OCI-LY7 (cell line): Measurements from ENCODE around the gene SPEN. TPM values are rescaled to one million over a fixed set of nuclear protein-coding genes. Genes with fewer than 3 reads are reported as not detected.

ENCODE experiments used
- BruUV-seq: library from RNA; stranded (reverse); fragments of 400-500 nt; replicated peaks from 2 replicates; lab custom pipeline; 2021; lab: Mats Ljungman, UMichigan
- CTCF ChIA-PET: fragments of 300-600 bp; sonication (Branson Sonifier 250); formaldehyde crosslinking; loops from one replicate; lab custom pipeline; 2022; ENCODE audit warnings: antibody characterized with exemption; ENCODE audit not compliant: unreplicated experiment; lab: Charles Lee
- POLR2A ChIA-PET: fragments of 300-600 bp; sonication (Branson Sonifier 250); formaldehyde crosslinking; loops from one replicate; lab custom pipeline; 2022; ENCODE audit warnings: antibody characterized with exemption; lab: Charles Lee
- DNase-seq: peaks from one replicate; pipeline ENCODE4 v3.0.0-alpha.2; 2015; ENCODE audit warnings: low spot score
- H2AFZ ChIP-seq: fragments of 200-600 bp; sonication (generic), shearing (Covaris generic); 2 replicates; pipeline ENCODE4 v1.6.1; 2014; ENCODE audit warnings: mild to moderate bottlenecking, antibody characterized with exemption, low read length, moderate library complexity
- H3K27ac ChIP-seq: fragments of 200-600 bp; sonication (generic); 2 replicates; pipeline ENCODE4 v1.5.1; 2014; ENCODE audit warnings: mixed run types, low read depth, mild to moderate bottlenecking, moderate library complexity, low read length, inconsistent platforms; ENCODE audit not compliant: poor library complexity, severe bottlenecking
- H3K36me3 ChIP-seq: fragments of 200-600 bp; sonication (generic); 2 replicates; pipeline ENCODE4 v1.6.1; 2014; ENCODE audit warnings: mild to moderate bottlenecking, antibody characterized with exemption, low read length, moderate library complexity, mixed read lengths; ENCODE audit not compliant: insufficient read depth
- H3K4me1 ChIP-seq: fragments of 200-600 bp; sonication (generic); 2 replicates; pipeline ENCODE4 v1.5.1; 2014; ENCODE audit warnings: mild to moderate bottlenecking, low read length; ENCODE audit not compliant: insufficient read depth, poor library complexity, severe bottlenecking
- H3K4me2 ChIP-seq: fragments of 200-600 bp; sonication (generic); 2 replicates; pipeline ENCODE4 v1.6.1; 2014; ENCODE audit warnings: mild to moderate bottlenecking, low read length
- H3K4me3 ChIP-seq: fragments of 200-600 bp; sonication (generic); 2 replicates; pipeline ENCODE4 v1.5.1; 2014; ENCODE audit warnings: mild to moderate bottlenecking, low read depth, low read length; ENCODE audit not compliant: poor library complexity, severe bottlenecking
- H3K79me2 ChIP-seq: fragments of 200-600 bp; sonication (generic); 2 replicates; pipeline ENCODE4 v1.6.1; 2016; ENCODE audit warnings: low read depth, mild to moderate bottlenecking, low read length, moderate library complexity, mixed read lengths; ENCODE audit not compliant: insufficient read depth
- H3K9me2 ChIP-seq: fragments of 200-600 bp; sonication (generic); 2 replicates; pipeline ENCODE4 v1.6.1; 2016; ENCODE audit warnings: mild to moderate bottlenecking, low read length, mixed read lengths; ENCODE audit not compliant: insufficient read depth
- H3K9me3 ChIP-seq: fragments of 200-600 bp; sonication (generic); 2 replicates; pipeline ENCODE4 v1.6.1; 2014; ENCODE audit warnings: mild to moderate bottlenecking, mixed run types, low read length, mixed read lengths
- H4K20me1 ChIP-seq: fragments of 200-600 bp; sonication (generic); 2 replicates; pipeline ENCODE4 v1.6.1; 2014; ENCODE audit warnings: mild to moderate bottlenecking, antibody characterized with exemption, low read length, moderate library complexity, mixed read lengths; ENCODE audit not compliant: insufficient read depth
- CTCF ChIP-seq: fragments of 200-600 bp; sonication (generic); conservative IDR thresholded peaks from 2 replicates; pipeline ENCODE4 v1.5.1; 2014; ENCODE audit warnings: mild to moderate bottlenecking, antibody characterized with exemption, low read length, moderate library complexity, mixed read lengths
- EZH2phosphoT487 ChIP-seq: fragments of 200-600 bp; sonication (generic); IDR thresholded peaks from 2 replicates; pipeline ENCODE4 v1.6.1; 2018; ENCODE audit warnings: low read depth, borderline replicate concordance, mild to moderate bottlenecking, mixed run types, antibody characterized with exemption, low read length, moderate library complexity, mixed read lengths
- intact Hi-C: fragments of 100-400 bp; cut with micrococcal nuclease; formaldehyde crosslinking; loops from one replicate; pipeline ENCODE4 v1.10.0; 2022; ENCODE audit not compliant: unreplicated experiment
- total RNA-seq, 2 experiments: library from RNA; depleted of rRNA in 1 of 2; stranded (reverse); fragments of >200 nt in 1 of 2; shearing (Covaris generic) in 1 of 2; gene quantifications; 2 replicates each; pipeline ENCODE4 v1.2.3, GENCODE V29; 2014 to 2022

Gene SPEN
- total RNA-seq, 2 experiments from 2014 or later, result 40.7 to 87.1 TPM

- Histone ChIP-seq H3K79me2 (peaks cover 27% of the 10 kb centered on the region; the same call in 1 of the 2 replicates), H3K27ac (no peak overlapping the region), H4K20me1 (peaks cover 15% of the 10 kb centered on the region; the same call in 1 of the 2 replicates), H3K4me2 (peak overlapping the region; percentile 31), H3K9me3 (no peaks in the 10 kb centered on the region), H2AFZ (no peak overlapping the region), H3K4me1 (peaks cover 37% of the 10 kb centered on the region), H3K36me3 (peaks cover 52% of the 10 kb centered on the region), H3K4me3 (no peak overlapping the region), H3K9me2 (no peaks in the 10 kb centered on the region)
- POLR2A ChIA-PET, result interaction anchor here (0.7 to 0.9 kb wide), 3 partner anchors 13 to 385 kb away, joined by 3 to 5 read pairs (median 3); no protein-coding TSS in a partner anchor
- CTCF ChIA-PET, result no interaction called here
- no TSS peak for BruUV-seq
- TF ChIP-seq CTCF (no peak), EZH2phosphoT487 (no peak)
- intact Hi-C loops, result no loop called here
- no peak for DNase-seq
These were observed 116.6 kb downstream of the SPEN start for GRCh38 chr1:15963968-15964648.

- H3K27ac ChIP-seq, result no peak overlapping the region
- POLR2A ChIA-PET, result interaction anchor here (1.2 kb wide), 1 partner anchor 14 kb away, joined by 4 read pairs; no protein-coding TSS in a partner anchor
- peak overlapping the region; percentile 56 for H3K4me2 ChIP-seq
- peaks cover 27% of the 10 kb centered on the region; the same call in 1 of the 2 replicates for H3K79me2 ChIP-seq
- TF ChIP-seq CTCF, result no peak
- TF ChIP-seq EZH2phosphoT487, result no peak
- peaks cover 37% of the 10 kb centered on the region for H3K4me1 ChIP-seq
- peaks cover 15% of the 10 kb centered on the region; the same call in 1 of the 2 replicates for H4K20me1 ChIP-seq
- intact Hi-C loops, result no loop called here
- no peaks in the 10 kb centered on the region for H3K9me3 ChIP-seq
- BruUV-seq, result no TSS peak
- peak overlapping the region; percentile 1 for H3K4me3 ChIP-seq
- no peak overlapping the region for H2AFZ ChIP-seq
- CTCF ChIA-PET, result no interaction called here
- H3K9me2 ChIP-seq, result no peaks in the 10 kb centered on the region
- DNase-seq, result no peak
- peaks cover 63% of the 10 kb centered on the region for H3K36me3 ChIP-seq
These were observed 117.8 kb downstream of the SPEN start for GRCh38 chr1:15965228-15965767.
